SHP77 treated with DMSO at 0.1 percent for 48 hours (cell line): ENCODE results near the gene SOX12.

ENCODE experiments used
- DNase-seq: peaks from one replicate; lab custom pipeline; 2025; lab: John Stamatoyannopoulos, UW

The SOX12 gene

DNA sequence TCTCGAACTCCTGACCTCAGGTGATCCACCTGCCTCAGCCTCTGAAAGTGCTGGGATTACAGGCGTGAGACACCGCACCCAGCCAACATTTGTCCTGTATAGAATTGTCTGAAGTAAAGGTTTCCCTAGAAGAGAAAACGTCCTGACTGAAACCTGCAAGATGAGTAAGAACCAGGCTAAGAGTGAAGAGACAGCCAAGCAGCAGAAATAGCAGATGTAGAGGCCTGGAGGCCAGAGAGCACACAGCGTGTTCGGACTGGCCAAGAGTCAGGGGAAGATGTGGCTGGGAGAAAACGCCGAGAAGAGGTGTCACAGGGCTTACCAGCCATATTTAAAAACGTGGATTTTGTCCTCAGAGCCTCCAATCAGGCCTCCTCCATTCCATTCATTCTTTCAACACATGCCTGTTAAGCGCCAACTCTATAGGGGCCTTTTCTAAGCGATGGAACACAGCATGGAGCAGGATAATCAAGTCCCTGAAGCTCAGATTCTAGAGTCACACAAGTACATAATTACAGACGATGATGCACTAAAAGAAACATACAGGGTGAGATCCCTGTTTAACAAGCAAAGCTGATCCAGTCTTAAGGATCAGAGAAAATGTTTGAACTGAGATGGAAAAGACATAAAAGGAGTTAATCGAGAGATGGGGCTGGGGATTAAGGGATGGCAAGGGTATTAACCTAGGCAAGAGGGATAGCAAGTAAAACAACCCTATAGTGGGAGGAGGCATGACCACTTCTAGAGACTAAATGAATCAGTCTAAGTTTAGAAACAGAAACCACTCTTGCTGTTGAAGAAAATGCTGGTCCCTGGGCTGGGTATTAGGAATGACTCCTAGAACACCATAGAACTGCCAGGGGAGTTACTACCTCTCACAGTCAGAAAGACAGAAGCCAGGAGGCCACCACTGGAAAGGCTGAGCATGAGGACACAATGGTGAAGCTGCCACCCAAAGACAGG, 23.2 kb upstream of the SOX12 start:
- no peak for DNase-seq

DNA sequence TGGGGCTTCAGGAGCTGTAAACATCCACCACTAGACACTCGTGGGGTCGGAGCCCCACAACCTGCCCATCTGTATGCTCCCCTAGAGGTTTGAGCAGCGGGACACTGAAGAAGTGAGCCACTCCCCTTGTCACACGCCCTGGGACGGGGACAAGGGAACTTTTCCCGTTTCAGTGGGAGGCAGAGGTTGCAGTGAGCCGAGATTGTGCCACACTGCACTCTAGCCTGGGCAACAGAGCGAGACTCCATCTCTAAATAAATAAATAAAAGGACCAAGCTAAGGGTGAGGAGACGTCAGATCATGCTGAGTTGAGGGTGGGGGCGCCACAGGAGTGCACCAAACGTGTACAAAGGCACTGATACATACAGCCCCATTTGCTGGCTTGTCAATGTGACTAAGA, 19.6 kb upstream of the SOX12 start:
- no peak for DNase-seq

DNA sequence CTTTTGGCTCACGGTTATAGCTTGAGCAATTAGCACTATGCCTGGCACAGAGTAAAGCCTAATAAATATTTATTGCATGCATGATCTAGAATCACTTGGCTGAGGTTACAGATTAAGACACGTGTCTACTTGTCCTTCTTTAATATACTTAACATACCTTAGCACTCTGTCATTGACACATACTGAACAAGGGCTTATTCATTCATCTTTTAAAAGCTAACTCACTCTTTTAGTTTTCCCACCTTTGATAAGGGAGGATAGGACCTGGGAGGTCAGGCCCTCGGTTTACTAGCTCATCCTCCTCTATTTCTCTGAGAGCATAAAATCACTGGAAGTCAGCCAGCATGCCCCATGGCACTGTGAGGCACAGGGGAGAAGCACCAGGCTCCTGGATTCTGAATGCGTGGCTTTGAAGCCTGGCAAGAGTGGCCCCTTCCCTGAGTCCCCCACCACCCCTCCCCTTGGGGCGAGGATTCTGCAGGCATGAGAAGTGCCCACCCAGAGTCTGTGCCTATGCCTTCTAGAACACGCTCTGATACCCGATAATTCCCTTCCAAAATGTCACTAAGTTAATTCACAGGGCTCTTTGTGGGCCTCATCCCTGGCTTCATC, 16.8 kb upstream of the SOX12 start:
- DNase-seq, result no peak

DNA sequence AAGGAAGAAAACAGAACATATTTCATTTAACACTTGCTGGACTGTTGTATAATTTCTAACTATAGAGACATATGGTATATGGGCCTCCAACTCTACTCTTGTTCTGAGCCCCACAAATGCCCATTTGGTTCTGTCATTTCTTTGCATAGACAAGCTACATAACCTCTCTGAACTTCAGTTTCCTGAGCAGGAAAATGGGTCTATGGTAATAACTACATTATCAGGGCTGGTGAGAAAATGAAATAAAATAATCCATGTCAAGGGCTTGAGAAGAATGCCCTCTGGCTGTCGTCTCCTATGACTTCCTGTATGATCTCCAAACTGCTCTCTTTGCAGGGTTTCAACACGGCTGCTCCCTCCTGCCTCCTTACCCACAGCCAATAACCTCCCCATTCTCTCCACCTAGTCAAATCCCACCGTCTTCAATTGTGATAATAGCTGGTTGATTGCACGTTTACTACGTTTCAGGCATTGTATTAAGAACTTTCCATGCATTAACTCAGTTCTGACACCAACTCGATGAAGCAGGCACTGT, 16.0 kb upstream of the SOX12 start:
- DNase-seq, result peak; percentile 63

DNA sequence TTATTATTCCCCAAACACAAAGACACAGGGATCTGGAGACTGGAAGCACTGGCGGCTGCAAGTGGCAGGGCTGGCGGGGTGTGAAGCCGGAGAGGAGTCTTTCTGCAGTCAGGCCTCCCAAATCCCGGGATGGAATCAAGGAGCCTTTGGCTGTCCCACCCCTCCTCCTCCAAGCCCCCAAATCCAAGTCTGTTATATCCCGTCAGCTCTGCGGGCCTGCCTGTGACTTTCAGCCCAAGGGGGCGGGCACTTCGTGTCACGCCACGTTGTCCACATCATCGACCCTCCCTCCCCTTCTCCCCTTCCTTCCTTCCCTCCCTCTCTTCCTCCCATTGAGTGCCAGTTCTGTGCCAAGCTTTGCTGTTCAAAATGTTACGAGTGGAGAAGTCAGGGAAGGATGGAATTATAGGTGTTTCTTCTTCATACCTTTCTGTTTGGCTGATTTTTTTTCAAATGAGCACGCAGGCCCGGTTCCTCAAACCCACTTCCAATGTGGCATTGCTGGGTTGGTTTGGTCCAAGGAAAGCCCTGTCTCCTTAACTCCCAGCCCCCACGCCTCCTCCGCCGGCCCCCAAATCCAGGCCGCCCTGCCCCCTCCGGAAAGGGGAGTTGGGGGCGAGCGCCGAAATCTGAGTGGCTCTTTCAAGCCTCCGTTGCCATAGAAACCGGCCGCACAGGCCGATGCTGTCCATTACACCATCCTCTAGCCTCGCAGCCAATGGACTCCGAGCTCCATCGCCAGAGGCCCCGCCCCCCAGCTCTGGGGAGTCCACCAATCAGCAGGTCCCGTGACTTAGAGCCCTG, 15.3 kb upstream of the SOX12 start:
- peak; percentile 99 for DNase-seq

DNA sequence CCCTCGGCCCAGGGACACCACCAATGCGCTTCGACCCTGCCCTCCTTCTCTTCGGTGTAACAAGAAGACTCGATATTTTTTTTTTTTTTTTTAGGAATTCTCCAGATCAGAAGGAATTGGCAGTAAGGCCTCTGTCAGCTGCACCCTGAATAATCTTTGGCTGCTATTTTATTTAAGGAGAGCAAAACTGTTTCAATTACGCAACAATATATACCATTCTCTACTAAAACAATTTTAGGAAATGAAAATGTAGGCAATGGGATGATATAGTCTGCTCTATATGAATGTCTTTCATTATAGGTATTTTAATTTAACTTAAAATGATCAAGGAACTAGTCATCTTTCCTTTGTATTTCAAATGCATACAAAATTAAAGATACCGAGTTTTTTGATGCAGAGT, 14.7 kb upstream of the SOX12 start:
- DNase-seq, result no peak

DNA sequence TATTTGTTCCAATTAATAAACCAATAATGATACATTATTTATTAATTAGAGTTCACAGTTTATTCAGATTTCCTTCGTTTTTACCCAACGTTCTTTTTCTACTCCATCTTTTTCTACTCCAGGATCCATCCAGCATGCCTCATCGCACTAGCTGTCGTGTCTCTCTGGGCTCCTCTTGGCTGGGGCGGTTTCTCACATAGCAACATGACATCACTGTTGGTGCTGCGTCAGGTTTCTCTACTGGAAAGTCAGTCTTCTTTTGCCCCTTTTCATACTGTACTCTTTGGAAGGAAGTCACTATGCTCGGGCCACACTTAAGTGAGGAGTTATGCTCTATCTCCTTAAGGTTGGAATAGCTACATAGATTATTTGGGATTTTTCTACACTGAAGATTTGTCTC, 13.7 kb upstream of the SOX12 start:
- DNase-seq, result no peak

DNA sequence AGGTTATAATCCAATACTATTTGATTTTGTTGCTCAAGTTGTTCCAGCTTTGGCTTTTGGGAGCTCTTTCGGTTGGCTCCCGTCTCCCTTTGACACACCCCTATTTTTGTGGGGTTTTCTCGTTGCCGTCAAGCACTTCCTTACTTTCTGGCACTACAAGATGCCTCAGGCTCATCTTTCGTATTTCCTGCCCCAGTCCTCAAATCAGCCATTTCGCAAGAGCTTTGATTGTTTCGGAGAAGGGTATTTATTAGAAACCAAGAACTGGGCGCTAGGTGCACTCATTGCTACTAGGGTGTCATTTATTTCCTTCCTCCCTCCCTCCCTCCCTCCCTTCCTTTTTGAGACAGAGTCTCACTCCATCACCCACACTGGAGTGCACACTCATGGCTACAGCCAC, 13.3 kb upstream of the SOX12 start:
- no peak for DNase-seq

DNA sequence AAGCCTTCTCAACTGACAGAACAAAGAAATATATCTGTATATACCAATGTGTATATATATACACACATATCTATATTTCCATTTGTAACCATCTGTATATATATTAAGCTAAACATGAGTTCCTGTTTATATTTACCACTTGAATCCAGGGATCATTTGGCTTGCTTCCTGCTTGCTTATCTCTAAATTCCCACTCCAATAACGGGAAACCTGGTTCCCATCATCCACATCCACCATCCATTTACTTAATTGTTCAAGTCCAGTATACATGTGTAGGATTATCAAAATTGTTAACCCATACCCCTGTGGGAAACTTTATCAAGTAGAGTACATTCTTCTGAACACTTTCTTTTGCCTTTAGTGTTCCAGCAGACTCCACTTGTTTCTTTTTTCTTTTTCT, 12.5 kb upstream of the SOX12 start:
- DNase-seq, result no peak

DNA sequence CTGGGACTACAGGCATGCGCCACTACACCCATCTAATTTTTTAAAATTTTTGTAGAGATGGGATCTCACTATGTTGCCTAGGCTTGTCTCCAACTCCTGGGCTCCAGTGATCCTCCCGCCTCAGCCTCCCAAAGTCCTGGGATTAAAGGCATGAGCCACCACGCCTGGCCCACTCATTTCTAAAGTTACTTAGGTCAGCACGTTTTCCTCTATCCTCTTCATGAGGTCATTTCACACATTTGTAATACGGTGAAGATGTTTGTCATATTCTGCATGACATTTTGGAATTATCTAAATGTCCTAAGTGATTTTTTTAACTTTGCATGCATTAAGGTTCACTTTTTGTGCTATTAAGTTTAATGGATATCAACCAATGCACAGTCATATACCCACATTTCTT, 11.9 kb upstream of the SOX12 start:
- no peak for DNase-seq

DNA sequence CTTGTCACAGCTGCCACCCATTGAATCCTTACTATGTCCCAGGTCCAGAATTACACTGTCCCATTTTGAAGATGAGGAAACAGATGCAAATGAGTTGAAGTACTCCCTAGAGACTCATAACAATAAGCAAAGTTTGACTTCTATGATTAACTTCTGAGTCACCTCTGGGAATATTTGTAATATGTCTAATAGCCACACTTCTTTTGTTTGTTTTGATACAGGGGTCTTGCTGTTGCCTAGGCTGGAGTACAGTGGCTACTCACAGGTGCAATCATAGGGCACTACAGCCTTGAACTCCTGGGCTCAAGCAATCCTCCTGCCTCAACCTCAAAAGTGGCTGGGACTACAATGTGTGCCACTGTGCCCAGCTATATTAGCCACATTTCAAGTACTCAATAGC, 11.4 kb upstream of the SOX12 start:
- DNase-seq, result no peak

DNA sequence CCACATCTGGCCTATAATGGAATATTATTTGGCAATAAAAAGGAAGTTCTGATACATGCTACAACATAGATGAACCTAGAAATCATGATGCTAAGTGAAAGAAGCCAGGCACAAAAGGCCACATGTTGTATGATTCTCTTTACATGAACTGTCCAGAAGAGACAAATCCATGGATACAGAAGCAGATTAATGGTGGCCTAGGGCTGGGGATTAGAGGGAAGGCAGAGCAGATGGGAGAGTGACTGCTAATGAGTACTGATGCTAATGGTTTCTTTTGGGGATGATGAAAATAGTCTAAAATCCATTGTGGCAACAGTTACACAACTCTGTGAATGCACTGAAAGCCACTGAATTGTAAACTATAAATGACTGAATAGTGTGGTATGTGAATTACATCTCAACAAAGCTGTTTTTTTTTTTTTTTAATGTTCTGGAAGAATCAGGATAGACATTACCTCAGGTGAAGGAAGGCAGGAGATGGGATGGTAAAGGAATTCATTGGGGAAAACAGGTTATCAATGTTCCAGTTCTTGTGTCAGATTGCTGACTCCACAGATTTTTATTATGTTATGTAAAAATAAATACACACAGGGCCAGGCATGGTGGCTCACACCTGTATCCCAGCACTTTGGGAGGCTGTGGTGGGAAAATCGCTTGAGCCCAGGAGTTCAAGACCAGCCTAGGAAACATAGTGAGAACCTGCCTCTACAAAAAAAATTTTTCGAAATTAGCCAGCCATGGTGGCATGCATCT, 8.9 kb upstream of the SOX12 start:
- DNase-seq, result no peak

DNA sequence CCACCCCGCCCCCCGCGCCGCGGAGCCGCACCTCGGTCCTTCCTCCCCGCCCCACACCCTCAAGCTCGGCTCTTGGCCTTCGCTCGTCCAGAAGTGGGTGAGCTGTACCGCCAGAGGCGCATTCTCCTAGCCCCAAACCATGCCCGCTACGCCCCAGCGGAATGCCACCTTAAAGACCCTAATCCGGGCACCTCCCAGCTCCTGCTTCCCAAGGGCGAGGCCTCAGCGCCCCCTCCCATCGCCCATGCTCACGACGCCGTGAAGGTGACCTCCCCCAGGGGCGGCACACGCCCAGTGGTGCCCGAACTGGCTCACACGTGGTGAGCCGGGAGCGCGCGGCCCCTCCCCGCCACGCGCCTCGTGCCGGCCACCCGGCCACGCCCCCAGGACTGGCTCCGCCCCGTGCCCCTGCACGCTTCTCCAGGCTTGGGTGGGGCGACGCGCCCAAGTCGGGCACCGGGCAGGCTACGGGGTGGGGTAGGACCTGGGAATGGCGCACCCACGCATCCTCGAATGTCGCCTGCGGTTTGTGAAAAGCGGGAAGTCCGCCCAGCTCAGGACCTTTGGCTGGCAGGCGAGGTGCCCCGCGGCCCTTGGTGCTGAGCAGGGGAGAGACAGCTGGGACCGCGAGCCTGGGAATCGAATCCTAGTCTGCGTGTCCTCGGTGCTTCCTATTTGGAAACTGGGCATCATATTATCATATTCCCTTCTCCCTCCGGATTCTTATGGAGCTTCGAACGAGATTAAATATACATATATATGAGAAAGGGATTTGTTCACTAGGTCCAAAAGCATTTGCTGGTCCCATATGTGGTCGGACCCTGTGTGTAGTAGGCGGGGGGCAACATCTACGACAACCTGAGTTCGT, 941 bp upstream of the SOX12 start:
- peak; percentile 90 for DNase-seq

DNA sequence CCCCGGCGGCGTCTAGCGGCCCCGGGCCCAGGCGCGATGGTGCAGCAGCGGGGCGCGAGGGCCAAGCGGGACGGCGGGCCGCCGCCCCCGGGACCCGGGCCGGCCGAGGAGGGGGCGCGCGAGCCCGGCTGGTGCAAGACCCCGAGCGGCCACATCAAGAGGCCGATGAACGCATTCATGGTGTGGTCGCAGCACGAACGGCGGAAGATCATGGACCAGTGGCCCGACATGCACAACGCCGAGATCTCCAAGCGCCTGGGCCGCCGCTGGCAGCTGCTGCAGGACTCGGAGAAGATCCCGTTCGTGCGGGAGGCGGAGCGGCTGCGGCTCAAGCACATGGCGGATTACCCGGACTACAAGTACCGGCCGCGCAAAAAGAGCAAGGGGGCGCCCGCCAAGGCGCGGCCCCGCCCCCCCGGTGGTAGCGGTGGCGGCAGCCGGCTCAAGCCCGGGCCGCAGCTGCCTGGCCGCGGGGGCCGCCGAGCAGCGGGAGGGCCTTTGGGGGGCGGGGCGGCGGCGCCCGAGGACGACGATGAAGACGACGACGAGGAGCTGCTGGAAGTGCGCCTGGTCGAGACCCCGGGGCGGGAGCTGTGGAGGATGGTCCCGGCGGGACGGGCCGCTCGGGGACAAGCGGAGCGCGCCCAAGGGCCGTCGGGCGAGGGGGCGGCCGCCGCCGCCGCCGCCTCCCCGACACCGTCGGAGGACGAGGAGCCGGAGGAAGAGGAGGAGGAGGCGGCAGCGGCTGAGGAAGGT, 715 bp downstream of the SOX12 start:
- DNase-seq, result peak; percentile 28

DNA sequence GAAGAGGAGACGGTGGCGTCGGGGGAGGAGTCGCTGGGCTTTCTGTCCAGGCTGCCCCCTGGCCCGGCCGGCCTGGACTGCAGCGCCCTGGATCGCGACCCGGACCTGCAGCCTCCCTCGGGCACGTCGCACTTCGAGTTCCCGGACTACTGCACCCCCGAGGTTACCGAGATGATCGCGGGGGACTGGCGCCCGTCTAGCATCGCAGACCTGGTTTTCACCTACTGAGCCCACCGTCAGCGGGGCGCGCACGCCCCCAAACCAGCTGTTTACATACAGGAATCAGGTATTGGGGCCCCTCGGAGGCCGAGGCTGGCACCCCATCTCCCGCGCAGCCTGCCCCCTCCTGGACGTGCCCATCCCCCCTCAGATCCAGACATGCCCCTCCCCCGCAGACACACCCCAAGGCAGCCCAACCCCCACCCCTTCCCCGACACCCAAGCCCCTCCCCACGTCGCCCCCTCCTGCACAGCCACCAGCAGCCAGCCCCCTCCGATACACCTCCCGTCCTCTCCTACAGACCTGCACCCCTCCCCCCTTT, 1.4 kb downstream of the SOX12 start:
- no peak for DNase-seq

DNA sequence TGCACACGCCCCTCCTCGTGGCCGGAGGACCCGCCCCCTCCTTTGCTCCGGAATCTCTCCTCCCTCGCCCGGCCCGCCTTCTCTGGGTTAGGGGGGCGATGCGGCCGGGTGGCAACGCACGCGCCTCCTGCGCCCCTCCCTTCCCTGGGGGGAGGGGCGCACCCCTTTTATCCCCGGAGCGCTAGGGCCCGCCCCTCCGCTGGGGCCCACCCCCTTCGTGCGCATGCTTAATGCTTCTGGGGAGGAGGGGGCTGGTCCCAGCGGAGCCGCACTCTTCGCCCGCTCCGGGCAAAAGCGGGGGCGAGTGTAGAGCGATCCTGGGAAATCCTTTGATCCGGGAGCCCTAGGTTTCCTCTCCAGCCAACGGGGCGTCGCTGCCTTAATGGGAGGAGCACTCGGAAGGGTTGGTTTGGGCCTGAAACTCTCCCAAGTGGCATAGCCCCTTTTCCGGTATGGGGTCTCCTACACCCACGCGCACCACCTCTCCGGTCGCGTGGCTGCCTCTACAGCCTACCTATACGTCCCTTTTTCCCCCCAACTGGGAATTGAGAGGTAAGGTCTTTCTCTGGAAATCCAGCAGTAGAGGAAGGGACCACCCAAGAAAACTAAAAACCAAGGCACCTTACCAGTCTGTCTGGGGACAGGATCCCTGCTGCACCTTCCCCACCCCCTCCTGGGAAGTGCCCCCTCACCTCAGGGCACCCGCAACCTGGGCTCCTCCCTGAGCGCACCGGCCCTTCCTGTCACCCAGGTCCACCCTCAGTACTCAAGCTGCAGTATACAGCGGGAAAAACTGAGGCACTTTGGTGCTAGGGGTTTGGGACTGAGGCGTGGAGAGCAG, 2.1 kb downstream of the SOX12 start:
- peak; percentile 75 for DNase-seq

DNA sequence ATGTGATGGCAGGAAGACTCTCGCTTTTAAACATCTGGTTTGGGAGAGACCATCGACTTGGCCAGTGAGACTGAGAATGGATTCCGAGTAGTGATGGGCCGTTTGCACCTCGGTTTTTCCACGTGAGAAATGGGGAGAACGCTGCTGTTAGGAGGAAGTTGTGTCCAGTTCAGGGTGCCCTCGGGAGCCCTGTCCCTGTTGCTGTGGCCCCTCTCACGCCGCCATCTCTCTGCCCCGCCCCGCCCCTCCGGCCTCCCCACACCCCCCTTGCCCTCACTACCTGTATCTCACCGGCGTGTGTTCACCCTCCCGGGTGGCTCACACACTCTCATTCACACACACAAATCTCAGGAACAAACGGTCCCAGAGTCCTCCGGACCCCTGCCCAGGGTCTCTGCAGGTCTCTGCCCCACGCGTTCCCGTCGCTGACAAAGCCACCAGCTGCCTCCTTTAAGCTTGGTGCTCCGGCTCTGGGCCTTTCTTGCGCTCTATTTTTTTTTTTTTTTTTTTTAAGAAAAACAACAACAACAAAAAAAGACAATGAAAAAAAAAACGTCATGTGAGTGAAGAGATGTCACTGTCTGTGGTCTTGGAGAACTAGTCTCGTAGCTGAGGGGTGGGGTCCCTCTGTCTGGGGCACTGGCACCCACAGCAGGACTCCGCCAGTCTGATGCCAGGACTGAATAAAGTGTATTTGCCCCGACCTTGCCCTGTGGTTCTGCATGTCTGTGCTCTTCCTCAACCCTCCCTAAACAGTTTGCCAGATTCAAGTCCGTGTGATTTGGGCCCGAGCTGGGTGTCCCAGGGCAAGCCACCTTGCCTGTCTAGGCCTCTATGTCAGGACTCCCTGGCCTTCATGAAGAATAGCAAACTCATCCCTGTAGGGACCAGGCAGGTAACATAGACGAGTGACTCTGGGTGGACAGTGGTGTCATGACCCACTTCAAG, 2.9 kb downstream of the SOX12 start:
- DNase-seq, result no peak
